Trophoblast cell (in vitro differentiated cells and primary cell): ENCODE results near the gene CLCN4.

Source experiments
- DNase-seq, 2 donors: peaks; one replicate each; pipeline ENCODE4 v3.0.0-alpha.2; 2016
- H2AFZ ChIP-seq: 2 replicates; pipeline ENCODE4 v1.6.1; 2013; ENCODE audit warnings: low read length, moderate library complexity, mild to moderate bottlenecking; ENCODE audit not compliant: insufficient read depth, poor library complexity
- H2AK5ac ChIP-seq: 2 replicates; pipeline ENCODE4 v1.6.1; 2013; ENCODE audit warnings: mild to moderate bottlenecking, low read length
- H2BK120ac ChIP-seq: 2 replicates; pipeline ENCODE4 v1.6.1; 2013; ENCODE audit warnings: low read length, mild to moderate bottlenecking, moderate library complexity; ENCODE audit not compliant: insufficient read depth, poor library complexity
- H2BK12ac ChIP-seq: 2 replicates; pipeline ENCODE4 v1.6.1; 2013; ENCODE audit warnings: mild to moderate bottlenecking, low read length, moderate library complexity
- H2BK5ac ChIP-seq: 2 replicates; pipeline ENCODE4 v1.6.1; 2013; ENCODE audit warnings: low read length, low read depth, moderate library complexity, mild to moderate bottlenecking; ENCODE audit not compliant: poor library complexity
- H3K14ac ChIP-seq: 2 replicates; pipeline ENCODE4 v1.6.1; 2013; ENCODE audit warnings: mild to moderate bottlenecking, low read length
- H3K18ac ChIP-seq: 2 replicates; pipeline ENCODE4 v1.6.1; 2013; ENCODE audit warnings: mild to moderate bottlenecking, low read length
- H3K23ac ChIP-seq: 2 replicates; pipeline ENCODE4 v1.6.1; 2013; ENCODE audit warnings: low read length
- H3K27ac ChIP-seq: 2 replicates; pipeline ENCODE4 v1.5.1; 2013; ENCODE audit warnings: low read depth, mild to moderate bottlenecking, inconsistent platforms, low read length, moderate library complexity
- H3K27me3 ChIP-seq: 2 replicates; pipeline ENCODE4 v1.6.1; 2013; ENCODE audit warnings: inconsistent platforms, mild to moderate bottlenecking, low read length, moderate library complexity; ENCODE audit not compliant: insufficient read depth
- H3K36me3 ChIP-seq, 2 experiments: 1 replicate in 1 of 2; 2 replicates in 1 of 2; pipeline ENCODE4 v1.6.1; 2013; ENCODE audit warnings: low read length in 2 of 2, mild to moderate bottlenecking in 2 of 2, moderate library complexity in 1 of 2; ENCODE audit not compliant: insufficient read depth in 2 of 2, control insufficient read depth in 1 of 2
- H3K4ac ChIP-seq: 2 replicates; pipeline ENCODE4 v1.6.1; 2013; ENCODE audit warnings: low read depth, mild to moderate bottlenecking, low read length, moderate library complexity
- H3K4me1 ChIP-seq, 2 experiments: 1 replicate in 1 of 2; 2 replicates in 1 of 2; pipeline ENCODE4 v1.6.1; 2013; ENCODE audit warnings: low read length in 2 of 2, mild to moderate bottlenecking in 2 of 2, moderate library complexity in 1 of 2; ENCODE audit not compliant: insufficient read depth in 2 of 2, control insufficient read depth in 1 of 2
- H3K4me2 ChIP-seq: 2 replicates; pipeline ENCODE4 v1.6.1; 2013; ENCODE audit warnings: inconsistent platforms, mild to moderate bottlenecking, low read length, moderate library complexity
- H3K4me3 ChIP-seq: 2 replicates; pipeline ENCODE4 v1.5.1; 2013; ENCODE audit warnings: mild to moderate bottlenecking, low read depth, low read length, inconsistent platforms
- H3K79me1 ChIP-seq: one replicate; pipeline ENCODE4 v1.6.1; 2013; ENCODE audit warnings: low read length
- H3K79me2 ChIP-seq: 2 replicates; pipeline ENCODE4 v1.6.1; 2013; ENCODE audit warnings: low read length, mild to moderate bottlenecking; ENCODE audit not compliant: control insufficient read depth, insufficient read depth, poor library complexity
- H3K9ac ChIP-seq: 2 replicates; pipeline ENCODE4 v1.6.1; 2013; ENCODE audit warnings: mild to moderate bottlenecking, low read length
- H3K9me3 ChIP-seq: 2 replicates; pipeline ENCODE4 v1.6.1; 2013; ENCODE audit warnings: low read depth, mild to moderate bottlenecking, control low read depth, inconsistent platforms, low read length; ENCODE audit not compliant: insufficient read depth
- H4K12ac ChIP-seq: 2 replicates; pipeline ENCODE4 v1.6.1; 2013; ENCODE audit warnings: low read depth, mild to moderate bottlenecking, low read length, moderate library complexity
- H4K8ac ChIP-seq: 2 replicates; pipeline ENCODE4 v1.6.1; 2013; ENCODE audit warnings: low read depth, mild to moderate bottlenecking, low read length, moderate library complexity
- H4K91ac ChIP-seq: one replicate; pipeline ENCODE4 v1.6.1; 2013; ENCODE audit warnings: low read depth, mild to moderate bottlenecking, low read length, moderate library complexity
- WGBS: extraction: QIAGEN DNeasy Blood & Tissue Kit; methylation state at CpG from one replicate; pipeline ENCODE4 v1.1.7; 2013; ENCODE audit warnings: missing lambda C conversion rate; ENCODE audit not compliant: insufficient read length, insufficient coverage; ENCODE audit errors: extremely low coverage; 5-methylcytosine and 5-hydroxymethylcytosine counted together

CLCN4 gene

GRCh38 chrX:10221651-10222050, 64.9 kb downstream of the CLCN4 start:
- DNase-seq = no peak
- Histone ChIP-seq H2BK120ac (no peak overlapping the region), H3K14ac (no peak overlapping the region), H2BK5ac (no peak overlapping the region), H4K91ac (no peak overlapping the region), H3K27me3 (no peaks in the 10 kb centered on the region), H3K4me2 (no peak overlapping the region), H4K12ac (no peak overlapping the region), H3K9me3 (no peaks in the 10 kb centered on the region), H2AFZ (no peak overlapping the region), H2BK12ac (no peak overlapping the region), H3K4me3 (no peak overlapping the region), H3K79me1 (no peaks in the 10 kb centered on the region), H2AK5ac (no peak overlapping the region), H3K27ac (no peak overlapping the region), H3K23ac (no peak overlapping the region), H3K79me2 (no peaks in the 10 kb centered on the region), H3K4ac (no peak overlapping the region), H3K36me3 (peaks cover 1 to 2% of the 10 kb centered on the region in 2 experiments), H3K18ac (no peak overlapping the region), H3K4me1 (no peaks in the 10 kb centered on the region), H4K8ac (no peak overlapping the region), H3K9ac (no peak overlapping the region)
- WGBS = no CpG with 5 or more reads among the region's 6 CpGs

- H3K36me3 ChIP-seq = peaks cover 1 to 2% of the 10 kb centered on the region in 2 experiments
- H3K9me3 ChIP-seq = no peaks in the 10 kb centered on the region
- no peak overlapping the region for H3K14ac ChIP-seq
- H2AK5ac ChIP-seq = no peak overlapping the region
- H3K23ac ChIP-seq = no peak overlapping the region
- H3K79me1 ChIP-seq = no peaks in the 10 kb centered on the region
- no peak overlapping the region for H2BK12ac ChIP-seq
- H3K9ac ChIP-seq = no peak overlapping the region
- no peak overlapping the region for H2AFZ ChIP-seq
- WGBS = no CpG with 5 or more reads among the region's 12 CpGs
- H3K4me3 ChIP-seq = no peak overlapping the region
- no peak overlapping the region for H2BK120ac ChIP-seq
- H3K18ac ChIP-seq = no peak overlapping the region
- H4K8ac ChIP-seq = no peak overlapping the region
- no peak overlapping the region for H3K4me2 ChIP-seq
- no peaks in the 10 kb centered on the region for H3K27me3 ChIP-seq
- H3K79me2 ChIP-seq = no peaks in the 10 kb centered on the region
- no peaks in the 10 kb centered on the region for H3K4me1 ChIP-seq
- no peak for DNase-seq
- no peak overlapping the region for H4K91ac ChIP-seq
- no peak overlapping the region for H3K4ac ChIP-seq
- no peak overlapping the region for H2BK5ac ChIP-seq
- no peak overlapping the region for H3K27ac ChIP-seq
- H4K12ac ChIP-seq = no peak overlapping the region
These were observed 66.5 kb downstream of the CLCN4 start for GRCh38 chrX:10223276-10223675.

GRCh38 chrX:10223781-10224180, 67.0 kb downstream of the CLCN4 start:
- H2AK5ac ChIP-seq = no peak overlapping the region
- no peak overlapping the region for H2BK5ac ChIP-seq
- H3K9me3 ChIP-seq = no peaks in the 10 kb centered on the region
- H3K14ac ChIP-seq = no peak overlapping the region
- H3K23ac ChIP-seq = no peak overlapping the region
- H4K8ac ChIP-seq = no peak overlapping the region
- no peak overlapping the region for H2BK120ac ChIP-seq
- no peak overlapping the region for H2AFZ ChIP-seq
- no CpG with 5 or more reads among the region's 8 CpGs for WGBS
- H2BK12ac ChIP-seq = no peak overlapping the region
- H3K27me3 ChIP-seq = no peaks in the 10 kb centered on the region
- H3K4ac ChIP-seq = no peak overlapping the region
- no peak overlapping the region for H3K27ac ChIP-seq
- H4K91ac ChIP-seq = no peak overlapping the region
- H3K9ac ChIP-seq = no peak overlapping the region
- H4K12ac ChIP-seq = no peak overlapping the region
- H3K36me3 ChIP-seq = peaks cover 1 to 2% of the 10 kb centered on the region in 2 experiments
- no peaks in the 10 kb centered on the region for H3K79me2 ChIP-seq
- H3K4me2 ChIP-seq = no peak overlapping the region
- no peak overlapping the region for H3K18ac ChIP-seq
- no peak for DNase-seq
- no peaks in the 10 kb centered on the region for H3K79me1 ChIP-seq
- no peak overlapping the region for H3K4me3 ChIP-seq
- H3K4me1 ChIP-seq = no peaks in the 10 kb centered on the region

GRCh38 chrX:10230222-10230621, 73.4 kb downstream of the CLCN4 start:
- H3K14ac ChIP-seq = no peak overlapping the region
- H4K91ac ChIP-seq = no peak overlapping the region
- WGBS = no CpG with 5 or more reads among the region's 4 CpGs
- H3K9me3 ChIP-seq = no peaks in the 10 kb centered on the region
- H4K12ac ChIP-seq = no peak overlapping the region
- H3K36me3 ChIP-seq = no peaks in the 10 kb centered on the region
- H3K27ac ChIP-seq = no peak overlapping the region
- H2BK120ac ChIP-seq = no peak overlapping the region
- H3K4me2 ChIP-seq = no peak overlapping the region
- H3K27me3 ChIP-seq = no peaks in the 10 kb centered on the region
- no peak for DNase-seq
- H2AFZ ChIP-seq = no peak overlapping the region
- H3K4ac ChIP-seq = no peak overlapping the region
- H3K4me1 ChIP-seq = no peaks in the 10 kb centered on the region
- H3K79me2 ChIP-seq = no peaks in the 10 kb centered on the region
- H2BK12ac ChIP-seq = no peak overlapping the region
- no peak overlapping the region for H2AK5ac ChIP-seq
- no peak overlapping the region for H3K23ac ChIP-seq
- H2BK5ac ChIP-seq = no peak overlapping the region
- no peak overlapping the region for H3K18ac ChIP-seq
- no peak overlapping the region for H3K4me3 ChIP-seq
- no peak overlapping the region for H4K8ac ChIP-seq
- no peaks in the 10 kb centered on the region for H3K79me1 ChIP-seq
- H3K9ac ChIP-seq = no peak overlapping the region
